ENCODE results near the gene SEMA7A. TPM values are rescaled to one million over a fixed set of nuclear protein-coding genes. Genes with fewer than 3 reads are reported as not detected.
A peak's percentile ranks its signal among the peaks of the same experiment; 100 is the strongest.
"Not testable (repeated sequence)": the region's sequence is repeated elsewhere in the genome, so short reads cannot be mapped to it uniquely, and the experiment has no call there.

Gene SEMA7A
- total RNA-seq, 2 donors from 2014 or later, result 1.2 to 4.9 TPM

DNA sequence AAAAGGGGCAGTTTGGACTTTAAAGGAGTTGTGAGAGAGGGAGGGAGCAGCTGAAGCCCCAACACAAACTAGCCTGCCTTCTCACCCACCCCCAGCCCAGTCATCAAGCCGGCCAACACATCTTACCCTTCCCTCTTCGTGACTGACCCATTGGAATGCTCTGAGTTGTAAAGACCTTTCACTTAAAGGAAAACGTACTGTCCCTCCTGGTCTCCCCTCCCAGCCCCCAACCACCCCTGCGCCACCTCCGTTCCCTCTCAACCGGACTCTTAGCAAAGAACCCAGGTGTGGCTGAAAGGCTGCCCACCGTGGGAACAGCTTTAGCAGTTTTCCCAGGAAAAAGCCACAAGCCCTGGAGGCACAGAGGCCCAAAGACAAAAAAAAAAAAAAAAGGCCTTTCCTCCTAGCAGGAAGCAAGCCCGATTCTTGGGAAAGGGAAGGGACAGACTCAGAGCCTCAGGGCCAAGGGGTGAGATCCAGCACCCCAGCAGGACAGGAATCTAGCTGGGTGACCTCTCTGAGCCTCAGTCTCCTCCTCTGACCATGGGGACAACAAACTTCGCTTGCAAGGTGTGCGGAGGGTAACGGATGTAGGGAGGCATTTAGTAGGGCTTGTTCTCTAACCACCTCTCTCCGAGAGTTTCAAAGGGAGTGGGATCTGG lies 68.7 kb downstream of the SEMA7A start:
- DNase-seq (ENCODE audit: low spot score) (no peak), ATAC-seq (ENCODE audit: insufficient number of reproducible peaks, low FRiP score, low read depth) (no peak)
- Histone ChIP-seq H3K27ac (no peak overlapping the region), H3K27me3 (replicated peaks; ENCODE audit: insufficient read depth) (peaks cover 5% of the 10 kb centered on the region), H3K36me3 (no peaks in the 10 kb centered on the region), H3K9me3 (no peaks in the 10 kb centered on the region), H3K4me3 (peak overlapping the region; percentile 71), H3K4me1 (ENCODE audit: control insufficient read depth in 1 of 2, low read depth in 2 of 2) (peaks cover 0 to 10% of the 10 kb centered on the region in 2 donors)
- TF ChIP-seq, protein P1, sequence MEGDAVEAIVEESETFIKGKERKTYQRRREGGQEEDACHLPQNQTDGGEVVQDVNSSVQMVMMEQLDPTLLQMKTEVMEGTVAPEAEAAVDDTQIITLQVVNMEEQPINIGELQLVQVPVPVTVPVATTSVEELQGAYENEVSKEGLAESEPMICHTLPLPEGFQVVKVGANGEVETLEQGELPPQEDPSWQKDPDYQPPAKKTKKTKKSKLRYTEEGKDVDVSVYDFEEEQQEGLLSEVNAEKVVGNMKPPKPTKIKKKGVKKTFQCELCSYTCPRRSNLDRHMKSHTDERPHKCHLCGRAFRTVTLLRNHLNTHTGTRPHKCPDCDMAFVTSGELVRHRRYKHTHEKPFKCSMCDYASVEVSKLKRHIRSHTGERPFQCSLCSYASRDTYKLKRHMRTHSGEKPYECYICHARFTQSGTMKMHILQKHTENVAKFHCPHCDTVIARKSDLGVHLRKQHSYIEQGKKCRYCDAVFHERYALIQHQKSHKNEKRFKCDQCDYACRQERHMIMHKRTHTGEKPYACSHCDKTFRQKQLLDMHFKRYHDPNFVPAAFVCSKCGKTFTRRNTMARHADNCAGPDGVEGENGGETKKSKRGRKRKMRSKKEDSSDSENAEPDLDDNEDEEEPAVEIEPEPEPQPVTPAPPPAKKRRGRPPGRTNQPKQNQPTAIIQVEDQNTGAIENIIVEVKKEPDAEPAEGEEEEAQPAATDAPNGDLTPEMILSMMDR (IDR thresholded peaks at IDR 0.05), result no peak

- Histone ChIP-seq H3K27ac (no peak overlapping the region), H3K9me3 (no peaks in the 10 kb centered on the region), H3K36me3 (no peaks in the 10 kb centered on the region), H3K4me3 (no peak overlapping the region), H3K27me3 (replicated peaks; ENCODE audit: insufficient read depth) (peaks cover 5% of the 10 kb centered on the region), H3K4me1 (ENCODE audit: control insufficient read depth in 1 of 2, low read depth in 2 of 2) (peaks cover 0 to 10% of the 10 kb centered on the region in 2 donors)
- TF ChIP-seq, protein P1 (IDR thresholded peaks at IDR 0.05), result no peak
- DNase-seq (ENCODE audit: low spot score) (no peak), ATAC-seq (ENCODE audit: insufficient number of reproducible peaks, low FRiP score, low read depth) (no peak)
These were observed 71.3 kb downstream of the SEMA7A start for GRCh38 chr15:74362482-74362881.

DNA sequence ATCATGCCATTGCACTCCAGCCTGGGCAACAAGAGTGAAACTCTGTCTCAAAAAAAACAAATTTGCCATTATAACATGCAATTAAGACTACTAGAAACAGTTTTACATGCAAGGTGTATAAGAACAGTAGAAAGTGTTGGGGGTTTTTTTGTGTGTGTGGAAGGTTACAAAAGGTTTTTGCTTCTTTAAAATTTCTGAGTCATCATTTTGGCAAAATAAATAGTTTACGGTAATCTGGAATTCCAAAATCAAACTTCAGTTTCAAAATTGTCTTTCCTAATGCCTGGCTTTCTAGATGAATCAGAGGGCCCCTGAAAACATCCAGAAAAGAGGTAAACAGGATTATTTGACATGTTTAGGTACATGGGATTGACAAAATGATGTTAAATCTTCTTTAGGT lies 72.9 kb downstream of the SEMA7A start:
- H3K36me3 ChIP-seq; ATAC-seq (ENCODE audit: insufficient number of reproducible peaks, low FRiP score, low read depth); H3K9me3 ChIP-seq; H3K4me3 ChIP-seq; H3K27me3 ChIP-seq (replicated peaks; ENCODE audit: insufficient read depth); H3K4me1 ChIP-seq (ENCODE audit: control insufficient read depth in 1 of 2, low read depth in 2 of 2); H3K27ac ChIP-seq; DNase-seq (ENCODE audit: low spot score): not testable (repeated sequence)

GRCh38 chr15:74359376-74359775 lies 74.4 kb downstream of the SEMA7A start:
- H3K4me3 ChIP-seq; H3K4me1 ChIP-seq (ENCODE audit: control insufficient read depth in 1 of 2, low read depth in 2 of 2); H3K27me3 ChIP-seq (replicated peaks; ENCODE audit: insufficient read depth); H3K27ac ChIP-seq; ATAC-seq (ENCODE audit: insufficient number of reproducible peaks, low FRiP score, low read depth); H3K9me3 ChIP-seq; DNase-seq (ENCODE audit: low spot score); H3K36me3 ChIP-seq: not testable (repeated sequence)

Other genes starting within 250 kb of the SEMA7A start
- under 1 TPM in 1 of 2 donors, not detected in 1; 0.28 TPM for gene STRA6, start 231.2 kb downstream of the SEMA7A start, total RNA-seq
- not detected for gene CCDC33, start 197.6 kb downstream of the SEMA7A start, total RNA-seq
- not detected for gene CYP11A1, start 66.3 kb downstream of the SEMA7A start, total RNA-seq
- gene UBL7, start 27.2 kb upstream of the SEMA7A start, total RNA-seq, result 10 to 100 TPM; 41.1 to 70.5 TPM
- 10 to 100 TPM in 1 of 2 donors, 1 to 10 TPM in 1; 8.9 to 15.0 TPM for gene ARID3B, start 107.3 kb upstream of the SEMA7A start, total RNA-seq
- gene CLK3, start 181.9 kb upstream of the SEMA7A start, total RNA-seq, result 100 to 1,000 TPM; 114 to 156 TPM